Prostate gland (tissue), 2 donors: ENCODE measurements around the gene CFAP92. TPM values are rescaled to one million over a fixed set of nuclear protein-coding genes. Genes with fewer than 3 reads are reported as not detected.

ENCODE experiments used
- DNase-seq: peaks from one replicate; pipeline ENCODE4 v3.0.0-alpha.2; 2019; ENCODE audit warnings: low spot score
- H3K27ac ChIP-seq, 2 donors: fragments of 200-600 bp; sonication (generic); 2 replicates each; pipeline ENCODE4 v1.5.1; 2017 to 2019
- H3K27me3 ChIP-seq: fragments of 200-600 bp; sonication (generic); replicated peaks from 2 replicates; pipeline ENCODE4 v1.5.1; 2019; ENCODE audit not compliant: insufficient read depth
- H3K36me3 ChIP-seq, 2 donors: fragments of 200-600 bp; sonication (generic); 1 replicate in 1 of 2; 2 replicates in 1 of 2; pipeline versions ENCODE4 v1.5.1 to v1.8.1; 2017 to 2019
- H3K4me1 ChIP-seq: fragments of 200-600 bp; sonication (generic); replicated peaks from 2 replicates; pipeline ENCODE4 v1.5.1; 2019
- H3K4me3 ChIP-seq, 2 donors: fragments of 200-600 bp; sonication (generic); 2 replicates each; pipeline ENCODE4 v1.5.1; 2017 to 2019
- H3K9me3 ChIP-seq: fragments of 200-600 bp; sonication (generic); 2 replicates; pipeline ENCODE4 v1.5.1; 2017
- POLR2A ChIP-seq: fragments of 450-650 bp; IDR thresholded peaks from one replicate; pipeline ENCODE4 v1.6.1; 2016; ENCODE audit warnings: antibody characterized with exemption, mild to moderate bottlenecking
- POLR2AphosphoS5 ChIP-seq: sonication (generic); formaldehyde crosslinking; IDR thresholded peaks from one replicate; pipeline ENCODE4 v1.6.1; 2017; ENCODE audit warnings: antibody characterized with exemption
- WGBS: methylation state at CpG from one replicate; pipeline ENCODE4 v1.1.5; 2018; 5-methylcytosine and 5-hydroxymethylcytosine counted together
- intact Hi-C: fragments of 100-400 bp; cut with DNase I; formaldehyde crosslinking; loops from one replicate; pipeline ENCODE4 v1.14.2; 2022
- total RNA-seq, 2 donors: library from RNA; depleted of rRNA; stranded (reverse); fragments of >200 nt; gene quantifications; one replicate each; pipeline ENCODE4 v1.1.0, GENCODE V29; 2016
- TF ChIP-seq, protein P1 (sequence below), 4 experiments: fragments of 200-600 bp in 2 of 4; fragments of 450-650 bp in 2 of 4; sonication (generic) in 2 of 4; IDR thresholded peaks; 1 replicate in 3 of 4; 2 replicates in 1 of 4; pipeline ENCODE4 v1.5.1; 2016 to 2019; ENCODE audit warnings: antibody characterized with exemption in 4 of 4, mild to moderate bottlenecking in 2 of 4, moderate library complexity in 2 of 4

Gene CFAP92
- total RNA-seq, 2 donors from 2014 or later: 1.7 to 4.3 TPM

GRCh38 chr3:128874481-128875180 is 119.2 kb downstream of the CFAP92 start:
- H3K4me1 ChIP-seq: no peaks in the 10 kb centered on the region
- DNase-seq: no peak
- H3K4me3 ChIP-seq: no peak overlapping the region
- no peak for TF ChIP-seq POLR2A
- TF ChIP-seq, protein P1, sequence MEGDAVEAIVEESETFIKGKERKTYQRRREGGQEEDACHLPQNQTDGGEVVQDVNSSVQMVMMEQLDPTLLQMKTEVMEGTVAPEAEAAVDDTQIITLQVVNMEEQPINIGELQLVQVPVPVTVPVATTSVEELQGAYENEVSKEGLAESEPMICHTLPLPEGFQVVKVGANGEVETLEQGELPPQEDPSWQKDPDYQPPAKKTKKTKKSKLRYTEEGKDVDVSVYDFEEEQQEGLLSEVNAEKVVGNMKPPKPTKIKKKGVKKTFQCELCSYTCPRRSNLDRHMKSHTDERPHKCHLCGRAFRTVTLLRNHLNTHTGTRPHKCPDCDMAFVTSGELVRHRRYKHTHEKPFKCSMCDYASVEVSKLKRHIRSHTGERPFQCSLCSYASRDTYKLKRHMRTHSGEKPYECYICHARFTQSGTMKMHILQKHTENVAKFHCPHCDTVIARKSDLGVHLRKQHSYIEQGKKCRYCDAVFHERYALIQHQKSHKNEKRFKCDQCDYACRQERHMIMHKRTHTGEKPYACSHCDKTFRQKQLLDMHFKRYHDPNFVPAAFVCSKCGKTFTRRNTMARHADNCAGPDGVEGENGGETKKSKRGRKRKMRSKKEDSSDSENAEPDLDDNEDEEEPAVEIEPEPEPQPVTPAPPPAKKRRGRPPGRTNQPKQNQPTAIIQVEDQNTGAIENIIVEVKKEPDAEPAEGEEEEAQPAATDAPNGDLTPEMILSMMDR (IDR thresholded peaks at IDR 0.05): no peak
- no peaks in the 10 kb centered on the region for H3K9me3 ChIP-seq
- intact Hi-C loops: no loop called here
- WGBS: 34% methylated on average over 3 of the region's 3 CpGs
- H3K27ac ChIP-seq: no peak overlapping the region
- H3K36me3 ChIP-seq: no peaks in the 10 kb centered on the region
- H3K27me3 ChIP-seq: no peaks in the 10 kb centered on the region

GRCh38 chr3:128873244-128874022 is 120.4 kb downstream of the CFAP92 start:
- H3K27ac ChIP-seq: no peak overlapping the region
- intact Hi-C loops: no loop called here
- no peaks in the 10 kb centered on the region for H3K9me3 ChIP-seq
- no peak overlapping the region for H3K4me3 ChIP-seq
- H3K4me1 ChIP-seq: no peaks in the 10 kb centered on the region
- no peak for DNase-seq
- WGBS: 58% methylated on average over 8 of the region's 8 CpGs
- TF ChIP-seq POLR2A (no peak), POLR2AphosphoS5 (no peak)
- TF ChIP-seq, protein P1 (IDR thresholded peaks at IDR 0.05): no peak
- H3K27me3 ChIP-seq: no peaks in the 10 kb centered on the region
- H3K36me3 ChIP-seq: no peaks in the 10 kb centered on the region

DNA sequence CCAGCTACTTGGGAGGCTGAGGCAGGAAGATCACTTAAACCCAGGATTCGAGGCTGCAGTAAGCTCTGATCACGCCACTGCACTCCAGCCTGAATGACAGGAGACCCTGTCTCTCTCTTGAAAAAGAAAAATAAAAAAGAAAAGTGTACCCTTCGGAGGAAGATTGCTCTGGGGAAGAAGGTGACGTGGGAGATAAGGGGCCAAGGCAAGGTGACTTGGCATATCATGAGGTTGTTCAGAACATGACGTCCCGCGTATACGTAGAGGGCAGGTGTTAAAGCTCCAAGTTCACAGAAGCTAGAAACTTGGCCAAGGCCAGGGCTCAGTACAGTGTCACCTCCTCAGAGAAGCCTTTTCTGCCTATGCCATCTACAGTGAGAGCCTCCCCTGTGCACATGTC is 121.1 kb downstream of the CFAP92 start:
- 89% methylated on average over 8 of the region's 8 CpGs for WGBS
- DNase-seq: no peak
- H3K4me3 ChIP-seq: no peak overlapping the region
- H3K27me3 ChIP-seq: no peaks in the 10 kb centered on the region
- TF ChIP-seq, protein P1 (IDR thresholded peaks at IDR 0.05): no peak
- TF ChIP-seq POLR2A: no peak
- no peak for TF ChIP-seq POLR2AphosphoS5
- H3K27ac ChIP-seq: no peak overlapping the region
- no peaks in the 10 kb centered on the region for H3K4me1 ChIP-seq
- intact Hi-C loops: no loop called here
- H3K9me3 ChIP-seq: no peaks in the 10 kb centered on the region
- no peaks in the 10 kb centered on the region for H3K36me3 ChIP-seq

GRCh38 chr3:128872282-128872681 is 121.6 kb downstream of the CFAP92 start:
- intact Hi-C loops: no loop called here
- Histone ChIP-seq H3K27ac (no peak overlapping the region), H3K4me1 (no peaks in the 10 kb centered on the region), H3K36me3 (no peaks in the 10 kb centered on the region), H3K27me3 (no peaks in the 10 kb centered on the region), H3K9me3 (no peaks in the 10 kb centered on the region), H3K4me3 (no peak overlapping the region)
- no peak for DNase-seq
- TF ChIP-seq, protein P1 (IDR thresholded peaks at IDR 0.05): no peak
- no peak for TF ChIP-seq POLR2AphosphoS5
- TF ChIP-seq POLR2A: no peak
- 85% methylated on average over 4 of the region's 4 CpGs for WGBS

DNA sequence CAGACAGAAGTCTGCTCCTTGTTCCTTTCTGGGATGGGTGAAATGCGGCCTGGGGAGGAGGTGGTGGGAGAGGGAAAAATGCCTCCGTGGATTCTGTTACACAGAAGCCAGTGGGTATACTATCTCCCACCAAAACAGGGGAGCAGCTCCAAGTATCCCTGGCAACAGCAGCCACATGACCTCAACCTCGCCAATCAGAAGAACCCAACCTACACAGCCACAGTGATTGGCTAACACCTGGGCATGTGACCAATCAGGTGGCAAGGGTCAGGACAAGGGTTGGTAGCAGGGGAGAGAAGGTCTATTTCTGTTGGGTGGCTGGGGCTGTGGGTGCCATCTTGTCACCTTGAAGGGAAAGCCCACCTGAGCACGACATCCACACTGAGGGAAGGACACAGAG is 123.5 kb downstream of the CFAP92 start:
- DNase-seq: no peak
- no peaks in the 10 kb centered on the region for H3K4me1 ChIP-seq
- WGBS: 87% methylated on average over 4 of the region's 4 CpGs

More for the DNA sequence above, 123.5 kb downstream of the CFAP92 start:
- Histone ChIP-seq H3K36me3 (no peaks in the 10 kb centered on the region), H3K27me3 (no peaks in the 10 kb centered on the region), H3K27ac (no peak overlapping the region), H3K9me3 (no peaks in the 10 kb centered on the region), H3K4me3 (no peak overlapping the region)
- TF ChIP-seq, protein P1 (IDR thresholded peaks at IDR 0.05): no peak
- TF ChIP-seq POLR2AphosphoS5: no peak
- TF ChIP-seq POLR2A: no peak
- intact Hi-C loops: no loop called here
